ENCODE measurements around the gene SLC19A2.
"Not testable (repeated sequence)": the region's sequence is repeated elsewhere in the genome, so short reads cannot be mapped to it uniquely, and the experiment has no call there.

Gene SLC19A2

GRCh38 chr1:169485431-169486280, at the start of gene SLC19A2:
Gene SLC19A2, minus strand, starts transcription at chr1:169485944. Its CDS starts 178 bp downstream, at chr1:169485766.
- DNase-seq (ENCODE audit: low spot score): peak; percentile 97

- DNase-seq (ENCODE audit: low spot score): no peak
Measured at GRCh38 chr1:169534653-169535052, 48.9 kb upstream of the SLC19A2 start.

GRCh38 chr1:169533528-169534190, 47.9 kb upstream of the SLC19A2 start:
- DNase-seq (ENCODE audit: low spot score): not testable (repeated sequence)

- DNase-seq (ENCODE audit: low spot score): no peak
Measured at GRCh38 chr1:169530448-169530847, 44.7 kb upstream of the SLC19A2 start.

- DNase-seq (ENCODE audit: low spot score): no peak
Measured at GRCh38 chr1:169529068-169529642, 43.4 kb upstream of the SLC19A2 start.

GRCh38 chr1:169528215-169529067, 42.7 kb upstream of the SLC19A2 start:
- DNase-seq (ENCODE audit: low spot score): no peak

- no peak for DNase-seq (ENCODE audit: low spot score)
Measured at GRCh38 chr1:169527451-169528214, 41.9 kb upstream of the SLC19A2 start.

- DNase-seq (ENCODE audit: low spot score): no peak
Measured at GRCh38 chr1:169527001-169527400, 41.3 kb upstream of the SLC19A2 start.

GRCh38 chr1:169526120-169526832, 40.5 kb upstream of the SLC19A2 start:
- no peak for DNase-seq (ENCODE audit: low spot score)

- no peak for DNase-seq (ENCODE audit: low spot score)
Measured at GRCh38 chr1:169525391-169525790, 39.6 kb upstream of the SLC19A2 start.

GRCh38 chr1:169523904-169524303, 38.2 kb upstream of the SLC19A2 start:
- DNase-seq (ENCODE audit: low spot score): no peak

GRCh38 chr1:169521226-169521625, 35.5 kb upstream of the SLC19A2 start:
- DNase-seq (ENCODE audit: low spot score): no peak

- DNase-seq (ENCODE audit: low spot score): no peak
Measured at GRCh38 chr1:169517558-169518186, 31.9 kb upstream of the SLC19A2 start.

GRCh38 chr1:169515641-169516040, 29.9 kb upstream of the SLC19A2 start:
- no peak for DNase-seq (ENCODE audit: low spot score)

- no peak for DNase-seq (ENCODE audit: low spot score)
Measured at GRCh38 chr1:169514566-169515270, 29.0 kb upstream of the SLC19A2 start.

GRCh38 chr1:169513208-169513607, 27.5 kb upstream of the SLC19A2 start:
- no peak for DNase-seq (ENCODE audit: low spot score)

GRCh38 chr1:169511316-169512005, 25.7 kb upstream of the SLC19A2 start:
- peak; percentile 31 for DNase-seq (ENCODE audit: low spot score)

GRCh38 chr1:169510060-169510459, 24.3 kb upstream of the SLC19A2 start:
- DNase-seq (ENCODE audit: low spot score): no peak

GRCh38 chr1:169509354-169509753, 23.6 kb upstream of the SLC19A2 start:
- no peak for DNase-seq (ENCODE audit: low spot score)

Measured in AG08396 (cell line).